ENCODE data around the gene CIT. TPM values are rescaled to one million over a fixed set of nuclear protein-coding genes. Genes with fewer than 3 reads are reported as not detected.

CIT gene
- total and polyA plus RNA-seq, 9 of the 15 experiments (the other 6 are each of a cell fraction or from before 2014, with no cell fraction given), result 1.1 to 46.7 (median 21.3) TPM

DNA sequence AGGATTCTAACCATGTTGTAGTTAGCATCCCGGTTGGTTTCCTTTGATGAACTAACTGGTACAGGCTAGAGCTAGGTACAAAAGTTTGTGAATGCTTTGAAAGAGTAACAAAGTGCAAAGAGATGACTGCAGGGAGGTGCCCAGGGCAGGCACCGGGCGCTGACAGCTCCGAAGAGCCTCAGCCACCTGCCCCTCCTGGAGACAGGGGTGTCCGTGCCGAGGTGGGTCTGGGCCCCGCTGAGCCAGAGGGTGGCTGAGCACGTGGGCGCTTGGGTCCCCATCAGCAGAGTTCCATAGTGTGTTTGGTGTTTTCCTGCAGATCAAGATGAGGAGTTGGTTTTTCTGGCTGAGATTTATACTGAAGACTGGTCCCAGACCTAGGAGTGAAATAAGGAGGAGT lies 189.2 kb downstream of the CIT start:
- 97% methylated on average over 9 of the region's 9 CpGs for WGBS (ENCODE audit: insufficient coverage, low coverage, missing lambda C conversion rate)
- Histone ChIP-seq H3K4me1 (replicated peaks in 1 of 2; ENCODE audit: control insufficient read depth in 2 of 2, insufficient read depth in 2 of 2, low read length in 2 of 2) (peaks cover 0 to 3% of the 10 kb centered on the region in 2 experiments; a peak in 1 of 5 replicates), H3K27ac (ENCODE audit: extremely low read depth, low read depth, low read length) (no peak overlapping the region), H3K79me2 (ENCODE audit: control insufficient read depth, insufficient read depth, low read length) (no peaks in the 10 kb centered on the region), H3K9me1 (ENCODE audit: control insufficient read depth, insufficient read depth, low read length) (no peaks in the 10 kb centered on the region), H3K36me3 (ENCODE audit: control insufficient read depth, insufficient read depth, low read length) (peaks cover 43% of the 10 kb centered on the region), H3K4me2 (ENCODE audit: insufficient read depth, low read length) (no peak overlapping the region), H3K9me3 (replicated peaks; ENCODE audit: control insufficient read depth, insufficient read depth, low read depth, low read length) (no peaks in the 10 kb centered on the region), H3K9ac (ENCODE audit: insufficient read depth in 1 of 2, low read depth in 2 of 2, low read length in 2 of 2) (no peak overlapping the region), H4K20me1 (replicated peaks; ENCODE audit: control insufficient read depth, insufficient read depth, low read length) (no peaks in the 10 kb centered on the region), H3K27me3 (ENCODE audit: control insufficient read depth in 2 of 2, insufficient read depth in 2 of 2, low read length in 2 of 2) (no peaks in the 10 kb centered on the region), H3K4me3 (no peak overlapping the region), H2AFZ (ENCODE audit: low read depth, low read length) (no peak overlapping the region)
- BruUV-seq (replicated peaks), result no TSS peak
- ATAC-seq (no peak), FAIRE-seq (no peak), DNase-seq (ENCODE audit: extremely low read depth in 1 of 4, low spot score in 3 of 4) (no peak)
- POLR2A ChIA-PET, result interaction anchor here (0.5 to 2.0 kb wide), 4 partner anchors 9 to 396 kb away, joined by 3 to 6 read pairs (median 3); no protein-coding TSS in a partner anchor
- intact Hi-C loops (cut with micrococcal nuclease) (no loop called here), in situ Hi-C loops (cut with MboI) (no loop called here)
- CTCF ChIA-PET (ENCODE audit: low intra/inter-chr PET ratio), result interaction anchor here (0.6 kb wide), 1 partner anchor 47 kb away, joined by 3 read pairs; no protein-coding TSS in a partner anchor
- TF ChIP-seq GTF2E2 (tag; IDR thresholded peaks at IDR 0.05) (no peak), MXI1 (IDR thresholded peaks at IDR 0.05; ENCODE audit: low read depth, low read length) (no peak), RAD51 (IDR thresholded peaks at IDR 0.05; ENCODE audit: borderline replicate concordance, low read depth) (no peak), ZNF778 (CRISPR knock-in tag; IDR thresholded peaks at IDR 0.05) (no peak), ZNF408 (CRISPR knock-in tag; IDR thresholded peaks at IDR 0.05; ENCODE audit: low read depth) (no peak), RBM14 (IDR thresholded peaks at IDR 0.05; ENCODE audit: borderline replicate concordance, insufficient read depth, low read depth, low read length) (no peak), ETS2 (tag; IDR thresholded peaks at IDR 0.05; ENCODE audit: borderline replicate concordance, poor library complexity, severe bottlenecking) (no peak), SOX6 (IDR thresholded peaks at IDR 0.05) (no peak), TRIM24 (IDR thresholded peaks at IDR 0.05) (no peak), PPARD (CRISPR knock-in tag; IDR thresholded peaks at IDR 0.05) (no peak), ZNF23 (CRISPR knock-in tag; IDR thresholded peaks at IDR 0.05) (no peak), FOXA3 (CRISPR knock-in tag; conservative IDR thresholded peaks at IDR 0.05 in 1 of 2, IDR thresholded peaks at IDR 0.05 in 1 of 2) (no peak), ZNF589 (CRISPR knock-in tag; IDR thresholded peaks at IDR 0.05; ENCODE audit: low read depth) (no peak), EHMT2 (IDR thresholded peaks at IDR 0.05) (no peak), SETDB1 (IDR thresholded peaks at IDR 0.05; ENCODE audit: low read length) (no peak)
- TF ChIP-seq, protein P1, sequence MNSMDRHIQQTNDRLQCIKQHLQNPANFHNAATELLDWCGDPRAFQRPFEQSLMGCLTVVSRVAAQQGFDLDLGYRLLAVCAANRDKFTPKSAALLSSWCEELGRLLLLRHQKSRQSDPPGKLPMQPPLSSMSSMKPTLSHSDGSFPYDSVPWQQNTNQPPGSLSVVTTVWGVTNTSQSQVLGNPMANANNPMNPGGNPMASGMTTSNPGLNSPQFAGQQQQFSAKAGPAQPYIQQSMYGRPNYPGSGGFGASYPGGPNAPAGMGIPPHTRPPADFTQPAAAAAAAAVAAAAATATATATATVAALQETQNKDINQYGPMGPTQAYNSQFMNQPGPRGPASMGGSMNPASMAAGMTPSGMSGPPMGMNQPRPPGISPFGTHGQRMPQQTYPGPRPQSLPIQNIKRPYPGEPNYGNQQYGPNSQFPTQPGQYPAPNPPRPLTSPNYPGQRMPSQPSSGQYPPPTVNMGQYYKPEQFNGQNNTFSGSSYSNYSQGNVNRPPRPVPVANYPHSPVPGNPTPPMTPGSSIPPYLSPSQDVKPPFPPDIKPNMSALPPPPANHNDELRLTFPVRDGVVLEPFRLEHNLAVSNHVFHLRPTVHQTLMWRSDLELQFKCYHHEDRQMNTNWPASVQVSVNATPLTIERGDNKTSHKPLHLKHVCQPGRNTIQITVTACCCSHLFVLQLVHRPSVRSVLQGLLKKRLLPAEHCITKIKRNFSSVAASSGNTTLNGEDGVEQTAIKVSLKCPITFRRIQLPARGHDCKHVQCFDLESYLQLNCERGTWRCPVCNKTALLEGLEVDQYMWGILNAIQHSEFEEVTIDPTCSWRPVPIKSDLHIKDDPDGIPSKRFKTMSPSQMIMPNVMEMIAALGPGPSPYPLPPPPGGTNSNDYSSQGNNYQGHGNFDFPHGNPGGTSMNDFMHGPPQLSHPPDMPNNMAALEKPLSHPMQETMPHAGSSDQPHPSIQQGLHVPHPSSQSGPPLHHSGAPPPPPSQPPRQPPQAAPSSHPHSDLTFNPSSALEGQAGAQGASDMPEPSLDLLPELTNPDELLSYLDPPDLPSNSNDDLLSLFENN (IDR thresholded peaks at IDR 0.05; ENCODE audit: low read depth in 2 of 2, low read length in 2 of 2), result no peak

Measured in K562 (cell line).